Chondrocyte (in vitro differentiated cells): ENCODE data around the gene AFF3. TPM values are rescaled to one million over a fixed set of nuclear protein-coding genes. Genes with fewer than 3 reads are reported as not detected.

Source experiments
- DNase-seq: peaks from one replicate; pipeline ENCODE4 v3.0.0; 2021; ENCODE audit warnings: mixed read lengths, low spot score
- H3K27ac Mint-ChIP-seq: one replicate; pipeline ENCODE4 v1.8.0; 2021; ENCODE audit warnings: mild to moderate bottlenecking, moderate library complexity, mixed read lengths; ENCODE audit not compliant: unreplicated experiment
- H3K27me3 Mint-ChIP-seq: 2 replicates; pipeline ENCODE4 v1.8.0; 2021; ENCODE audit warnings: low read depth, mixed read lengths
- H3K36me3 Mint-ChIP-seq: 2 replicates; pipeline ENCODE4 v1.8.0; 2021; ENCODE audit warnings: low read depth, mixed read lengths
- H3K4me1 Mint-ChIP-seq: 2 replicates; pipeline ENCODE4 v1.8.0; 2021; ENCODE audit warnings: low read depth, mild to moderate bottlenecking, mixed read lengths
- H3K4me3 Mint-ChIP-seq: one replicate; pipeline ENCODE4 v1.8.0; 2021; ENCODE audit warnings: mild to moderate bottlenecking, moderate library complexity, mixed read lengths; ENCODE audit not compliant: unreplicated experiment
- H3K9me3 Mint-ChIP-seq: 2 replicates; pipeline ENCODE4 v1.8.0; 2021; ENCODE audit warnings: low read depth, mixed read lengths
- CTCF ChIP-seq: fragments of 200-600 bp; sonication (generic); IDR thresholded peaks from 2 replicates; pipeline ENCODE4 v1.5.0; 2021; ENCODE audit warnings: antibody characterized with exemption, mild to moderate bottlenecking, moderate library complexity
- total RNA-seq: library from RNA; stranded (reverse); gene quantifications from 3 replicates; pipeline ENCODE4 v1.2.1, GENCODE V29; 2021

The AFF3 gene
- total RNA-seq, 1 donor from 2014 or later = 127 TPM

- no peak for DNase-seq
- no peaks in the 10 kb centered on the region for H3K4me1 Mint-ChIP-seq
- no peak overlapping the region for H3K4me3 Mint-ChIP-seq
- H3K9me3 Mint-ChIP-seq = peaks cover 6% of the 10 kb centered on the region
- H3K27me3 Mint-ChIP-seq = no peaks in the 10 kb centered on the region
- H3K36me3 Mint-ChIP-seq = no peaks in the 10 kb centered on the region
- no peak overlapping the region for H3K27ac Mint-ChIP-seq
- no peak for TF ChIP-seq CTCF
These were observed 1.8 kb downstream of the AFF3 start for GRCh38 chr2:100140582-100140981.

GRCh38 chr2:100137866-100138570 lies 4.4 kb downstream of the AFF3 start:
- no peaks in the 10 kb centered on the region for H3K4me1 Mint-ChIP-seq
- no peak for TF ChIP-seq CTCF
- H3K27me3 Mint-ChIP-seq = no peaks in the 10 kb centered on the region
- no peak overlapping the region for H3K4me3 Mint-ChIP-seq
- no peaks in the 10 kb centered on the region for H3K36me3 Mint-ChIP-seq
- no peak for DNase-seq
- H3K27ac Mint-ChIP-seq = no peak overlapping the region
- no peaks in the 10 kb centered on the region for H3K9me3 Mint-ChIP-seq

GRCh38 chr2:100137318-100137717 lies 5.1 kb downstream of the AFF3 start:
- Mint-ChIP-seq H3K4me1 (no peaks in the 10 kb centered on the region), H3K9me3 (no peaks in the 10 kb centered on the region), H3K27ac (no peak overlapping the region), H3K27me3 (no peaks in the 10 kb centered on the region), H3K4me3 (no peak overlapping the region), H3K36me3 (no peaks in the 10 kb centered on the region)
- TF ChIP-seq CTCF = no peak
- no peak for DNase-seq

GRCh38 chr2:100136310-100136709 lies 6.1 kb downstream of the AFF3 start:
- H3K27ac Mint-ChIP-seq = no peak overlapping the region
- no peaks in the 10 kb centered on the region for H3K27me3 Mint-ChIP-seq
- no peaks in the 10 kb centered on the region for H3K36me3 Mint-ChIP-seq
- H3K9me3 Mint-ChIP-seq = no peaks in the 10 kb centered on the region
- no peak for TF ChIP-seq CTCF
- no peak for DNase-seq
- H3K4me3 Mint-ChIP-seq = no peak overlapping the region
- H3K4me1 Mint-ChIP-seq = no peaks in the 10 kb centered on the region

GRCh38 chr2:100135415-100135814 lies 7.0 kb downstream of the AFF3 start:
- no peak for TF ChIP-seq CTCF
- no peaks in the 10 kb centered on the region for H3K36me3 Mint-ChIP-seq
- DNase-seq = no peak
- no peak overlapping the region for H3K27ac Mint-ChIP-seq
- no peaks in the 10 kb centered on the region for H3K4me1 Mint-ChIP-seq
- H3K27me3 Mint-ChIP-seq = no peaks in the 10 kb centered on the region
- no peak overlapping the region for H3K4me3 Mint-ChIP-seq
- no peaks in the 10 kb centered on the region for H3K9me3 Mint-ChIP-seq
